ENCODE measurements around the gene AR.

The AR gene

DNA sequence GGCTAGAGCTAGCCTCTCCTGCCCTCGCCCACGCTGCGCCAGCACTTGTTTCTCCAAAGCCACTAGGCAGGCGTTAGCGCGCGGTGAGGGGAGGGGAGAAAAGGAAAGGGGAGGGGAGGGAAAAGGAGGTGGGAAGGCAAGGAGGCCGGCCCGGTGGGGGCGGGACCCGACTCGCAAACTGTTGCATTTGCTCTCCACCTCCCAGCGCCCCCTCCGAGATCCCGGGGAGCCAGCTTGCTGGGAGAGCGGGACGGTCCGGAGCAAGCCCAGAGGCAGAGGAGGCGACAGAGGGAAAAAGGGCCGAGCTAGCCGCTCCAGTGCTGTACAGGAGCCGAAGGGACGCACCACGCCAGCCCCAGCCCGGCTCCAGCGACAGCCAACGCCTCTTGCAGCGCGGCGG, at the start of gene AR:
TSS of gene AR (plus strand) at position 204 of the 400 bp plus-strand sequence. CDS start 1,126 bp downstream, outside the sequence.
- DNase-seq = peak in 5 of 14 donors; percentile 3 to 46 (median 17)

GRCh38 chrX:67500617-67501016, 43.2 kb upstream of the AR start:
- no peak for DNase-seq

DNA sequence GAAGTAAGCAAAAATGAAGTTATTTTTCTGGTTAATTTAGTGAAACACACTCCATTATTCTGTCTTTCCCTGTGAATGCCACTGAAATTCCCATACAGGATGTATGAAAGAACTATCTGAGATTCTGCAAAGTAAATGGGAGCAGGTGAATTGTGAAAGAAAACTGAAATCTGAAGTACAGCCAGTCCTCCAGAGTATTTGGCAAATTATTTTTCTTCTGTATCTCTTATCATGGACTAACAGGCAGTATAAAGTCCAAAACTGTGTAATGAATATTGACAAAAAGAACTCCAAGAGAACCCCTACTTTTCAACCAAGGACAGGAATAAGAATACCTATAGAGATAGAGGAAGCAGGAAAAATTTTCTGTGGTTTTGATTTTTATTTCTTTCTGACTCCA, 40.8 kb upstream of the AR start:
- no peak for DNase-seq

DNA sequence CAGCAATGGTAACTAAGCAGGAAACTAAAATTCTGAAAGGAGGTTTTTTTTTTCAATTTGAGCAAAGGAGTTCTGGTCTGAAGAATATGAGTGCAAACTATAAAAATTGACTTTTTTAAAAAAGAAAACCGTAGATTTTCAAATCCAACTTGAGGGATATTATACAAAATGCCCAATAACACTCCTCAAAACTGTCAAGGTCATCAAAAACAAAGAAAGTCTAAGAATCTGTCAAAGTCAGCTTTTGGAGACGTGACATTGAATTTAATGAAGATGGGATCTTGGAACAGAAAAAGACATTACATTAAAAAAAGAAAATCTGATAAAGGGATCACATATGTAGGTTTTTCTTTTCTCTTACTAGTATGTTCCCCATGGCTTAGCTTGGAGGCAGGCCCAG, 40.4 kb upstream of the AR start:
- DNase-seq = no peak

- DNase-seq = no peak
These were observed 23.1 kb upstream of the AR start for GRCh38 chrX:67520671-67521070.

DNA sequence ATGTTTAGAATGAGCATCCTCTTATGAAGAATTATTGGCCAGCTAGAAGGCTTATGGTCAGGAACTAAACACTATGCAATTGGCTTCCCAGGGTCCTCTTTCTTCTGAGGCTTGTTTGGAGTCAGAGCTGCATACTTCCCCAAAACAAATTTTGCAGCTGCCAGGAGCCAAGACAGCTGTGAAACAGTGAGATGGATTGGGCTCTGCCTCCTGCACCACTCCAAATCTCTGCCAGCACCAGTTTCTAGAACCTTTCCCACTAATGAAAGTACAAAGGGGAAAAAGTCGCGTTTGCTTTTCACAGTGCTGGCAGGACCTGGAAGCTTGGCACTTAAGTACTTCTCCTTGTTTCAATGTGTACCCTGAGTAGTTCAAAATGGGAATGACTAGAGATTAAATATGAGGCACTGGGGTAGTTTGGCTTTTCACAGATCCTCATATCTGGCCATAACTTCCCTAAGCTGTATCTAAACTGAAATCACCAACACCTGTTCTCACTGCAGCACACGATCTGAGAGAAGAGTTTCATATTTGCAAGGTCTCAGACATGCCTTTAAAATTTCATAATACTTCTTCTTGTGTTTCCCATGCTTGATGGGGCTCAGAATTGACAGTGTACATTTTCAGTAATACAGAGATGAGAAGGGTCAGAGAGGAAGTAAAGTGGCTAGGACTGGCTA, 20.7 kb upstream of the AR start:
- peak in 1 of 14 donors; percentile 3 for DNase-seq

DNA sequence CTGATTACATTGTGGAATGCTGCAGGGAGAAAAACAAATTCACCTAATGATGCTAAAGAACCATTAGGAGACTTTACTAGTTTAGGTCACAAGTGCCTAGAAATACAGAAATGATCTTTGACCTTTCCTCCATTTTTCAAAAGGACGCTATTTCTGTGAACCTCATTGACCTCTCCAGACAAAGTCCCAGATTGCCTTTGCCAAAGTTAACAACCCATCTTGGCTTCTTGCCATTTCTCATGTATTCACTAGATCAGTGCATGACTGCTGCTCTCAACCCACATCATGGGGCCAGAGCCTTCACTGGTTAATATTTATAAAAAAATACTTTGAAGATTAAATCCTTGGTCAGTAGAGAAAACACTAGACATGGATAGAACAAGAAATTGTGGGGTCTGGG, 19.9 kb upstream of the AR start:
- DNase-seq = no peak

- no peak for DNase-seq
These were observed 19.4 kb upstream of the AR start for GRCh38 chrX:67524428-67524827.

- DNase-seq = no peak
These were observed 18.7 kb upstream of the AR start for GRCh38 chrX:67524950-67525691.

- DNase-seq = no peak
These were observed 7.3 kb upstream of the AR start for GRCh38 chrX:67536564-67536963.

DNA sequence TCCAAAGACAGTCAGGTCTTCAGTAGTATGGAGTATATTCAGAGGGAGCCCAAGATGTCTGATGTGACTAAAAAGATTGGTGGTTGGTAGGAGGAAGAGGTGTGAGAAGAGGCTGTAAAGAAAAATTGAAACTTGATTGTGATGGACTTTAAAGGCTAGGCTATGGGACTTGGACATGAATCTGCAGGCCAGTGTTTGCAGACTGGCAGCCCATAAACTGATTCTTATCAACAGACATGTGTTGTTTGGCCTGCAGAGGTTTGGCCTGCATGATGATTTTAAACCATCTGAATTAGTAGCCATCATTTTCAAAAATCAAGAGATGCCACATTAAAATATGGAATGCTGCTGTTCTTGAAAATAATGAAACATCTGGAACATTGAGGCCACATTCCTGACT, 5.4 kb upstream of the AR start:
- no peak for DNase-seq

GRCh38 chrX:67544281-67545035, 637 bp downstream of the AR start:
- DNase-seq = peak in 3 of 14 donors; percentile 0 to 46 (median 1)

DNA sequence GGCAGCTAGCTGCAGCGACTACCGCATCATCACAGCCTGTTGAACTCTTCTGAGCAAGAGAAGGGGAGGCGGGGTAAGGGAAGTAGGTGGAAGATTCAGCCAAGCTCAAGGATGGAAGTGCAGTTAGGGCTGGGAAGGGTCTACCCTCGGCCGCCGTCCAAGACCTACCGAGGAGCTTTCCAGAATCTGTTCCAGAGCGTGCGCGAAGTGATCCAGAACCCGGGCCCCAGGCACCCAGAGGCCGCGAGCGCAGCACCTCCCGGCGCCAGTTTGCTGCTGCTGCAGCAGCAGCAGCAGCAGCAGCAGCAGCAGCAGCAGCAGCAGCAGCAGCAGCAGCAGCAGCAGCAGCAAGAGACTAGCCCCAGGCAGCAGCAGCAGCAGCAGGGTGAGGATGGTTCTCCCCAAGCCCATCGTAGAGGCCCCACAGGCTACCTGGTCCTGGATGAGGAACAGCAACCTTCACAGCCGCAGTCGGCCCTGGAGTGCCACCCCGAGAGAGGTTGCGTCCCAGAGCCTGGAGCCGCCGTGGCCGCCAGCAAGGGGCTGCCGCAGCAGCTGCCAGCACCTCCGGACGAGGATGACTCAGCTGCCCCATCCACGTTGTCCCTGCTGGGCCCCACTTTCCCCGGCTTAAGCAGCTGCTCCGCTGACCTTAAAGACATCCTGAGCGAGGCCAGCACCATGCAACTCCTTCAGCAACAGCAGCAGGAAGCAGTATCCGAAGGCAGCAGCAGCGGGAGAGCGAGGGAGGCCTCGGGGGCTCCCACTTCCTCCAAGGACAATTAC, 1.4 kb downstream of the AR start:
- DNase-seq = peak in 2 of 14 donors; percentile 22 to 26

GRCh38 chrX:67545893-67546495, 2.2 kb downstream of the AR start:
- DNase-seq = peak in 3 of 14 donors; percentile 2 to 29 (median 16)

- DNase-seq = no peak
These were observed 2.9 kb downstream of the AR start for GRCh38 chrX:67546496-67547423.

- peak in 2 of 14 donors; percentile 0 to 2 for DNase-seq
These were observed 11.9 kb downstream of the AR start for GRCh38 chrX:67555578-67556203.

GRCh38 chrX:67558267-67558666, 14.4 kb downstream of the AR start:
- DNase-seq = no peak

- DNase-seq = no peak
These were observed 19.9 kb downstream of the AR start for GRCh38 chrX:67563469-67564448.

DNA sequence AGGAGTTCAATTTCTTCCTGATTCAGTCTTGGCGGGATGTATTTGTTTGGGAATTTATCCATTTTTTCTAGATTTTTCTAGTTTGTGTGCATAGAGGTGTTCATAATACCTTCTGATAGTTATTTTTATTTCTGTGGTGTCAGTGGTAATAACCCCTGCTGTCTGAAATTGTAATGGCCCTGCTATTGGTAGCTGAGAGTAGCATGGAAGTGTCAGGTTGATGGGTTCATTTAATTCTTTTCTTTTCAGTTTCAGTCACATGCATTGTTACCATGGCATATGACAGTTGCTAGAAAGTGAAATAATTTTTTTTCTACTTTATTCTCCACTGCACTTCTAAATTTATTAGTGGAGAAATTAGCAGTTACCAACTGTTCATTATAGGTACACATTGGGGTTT, 20.7 kb downstream of the AR start:
- no peak for DNase-seq

Data from C1 segment of cervical spinal cord (tissue), 14 donors.